ENCODE data around the gene RESP18. TPM values are rescaled to one million over a fixed set of nuclear protein-coding genes. Genes with fewer than 3 reads are reported as not detected.
A peak's percentile ranks its signal among the peaks of the same experiment; 100 is the strongest.

The RESP18 gene
- polyA plus RNA-seq, 1 of the 3 experiments (the other 2 are of a cell fraction) = not detected

DNA sequence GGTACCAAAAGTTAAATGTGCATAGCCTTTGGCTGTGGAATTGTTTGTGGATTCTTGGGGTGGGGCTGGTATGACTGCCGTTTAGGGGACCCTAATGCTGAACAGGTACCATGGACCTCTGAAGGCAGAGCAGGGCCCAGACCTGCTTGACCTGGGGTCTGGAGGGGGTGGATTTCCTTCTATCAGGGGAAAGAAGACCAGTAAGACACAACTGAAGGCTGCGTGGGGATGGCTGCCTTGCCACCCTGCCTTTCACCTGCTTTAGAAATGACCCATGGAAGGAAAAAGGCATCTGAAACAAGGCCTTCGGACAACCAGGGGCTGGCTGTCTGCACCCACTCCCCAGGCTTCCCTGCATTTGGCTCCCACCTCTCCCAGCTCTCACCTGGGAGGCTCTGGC is 17.7 kb upstream of the RESP18 start:
- no peak for DNase-seq
- CTCF ChIA-PET = interaction anchor here (0.9 to 4.5 kb wide), 6 partner anchors 15 to 210 kb away, joined by 3 to 20 read pairs (median 9); no protein-coding TSS in a partner anchor
- H3K4me1 ChIP-seq (ENCODE audit: control insufficient read depth in 1 of 2, insufficient read depth in 2 of 2, low read depth in 1 of 2, low read length in 1 of 2) = no peaks in the 10 kb centered on the region; a peak in 1 of 4 replicates
- H3K4me3 ChIP-seq (ENCODE audit: low read depth in 2 of 2, low read length in 1 of 2) = no peak overlapping the region
- H3F3A ChIP-seq (replicated peaks; ENCODE audit: insufficient read depth) = no peaks in the 10 kb centered on the region
- peak overlapping the region in 1 of 2 experiments; percentile 60; a peak in 2 of 4 replicates for H3K27ac ChIP-seq (ENCODE audit: low read depth in 2 of 2, low read length in 1 of 2)
- no peaks in the 10 kb centered on the region for H3K9me2 ChIP-seq
- H3K36me3 ChIP-seq (replicated peaks in 1 of 2; ENCODE audit: control insufficient read depth in 1 of 2, insufficient read depth in 2 of 2, low read length in 1 of 2) = no peaks in the 10 kb centered on the region
- no peak overlapping the region for H3K9ac ChIP-seq
- no peaks in the 10 kb centered on the region for H4K20me1 ChIP-seq (ENCODE audit: insufficient read depth)
- no peak overlapping the region for H2AFZ ChIP-seq (ENCODE audit: low read depth)
- peaks cover 2% of the 10 kb centered on the region; the same call in 1 of the 2 replicates for H3K27me3 ChIP-seq (ENCODE audit: insufficient read depth)
- POLR2A ChIA-PET = no interaction called here
- H3K4me2 ChIP-seq = no peak overlapping the region
- 83% methylated on average over 1 of the region's 3 CpGs for WGBS (ENCODE audit: low lambda C conversion rate)
- no peaks in the 10 kb centered on the region for H3K9me3 ChIP-seq
- TF ChIP-seq POLR2AphosphoS5 (IDR thresholded peaks at IDR 0.05; ENCODE audit: low read depth, low read length) (no peak), ELF1 (IDR thresholded peaks at IDR 0.05) (no peak), RCOR1 (IDR thresholded peaks at IDR 0.05; ENCODE audit: low read length) (no peak), RFX5 (IDR thresholded peaks at IDR 0.05; ENCODE audit: low read length) (no peak), FOXJ3 (CRISPR knock-in tag; IDR thresholded peaks at IDR 0.05) (no peak), MXI1 (IDR thresholded peaks at IDR 0.05; ENCODE audit: low read depth, low read length) (no peak), RXRA (IDR thresholded peaks at IDR 0.05; ENCODE audit: borderline replicate concordance, low read depth) (no peak), CHD2 (IDR thresholded peaks at IDR 0.05; ENCODE audit: low read length, partially characterized antibody) (no peak)
- TF ChIP-seq, protein P1, sequence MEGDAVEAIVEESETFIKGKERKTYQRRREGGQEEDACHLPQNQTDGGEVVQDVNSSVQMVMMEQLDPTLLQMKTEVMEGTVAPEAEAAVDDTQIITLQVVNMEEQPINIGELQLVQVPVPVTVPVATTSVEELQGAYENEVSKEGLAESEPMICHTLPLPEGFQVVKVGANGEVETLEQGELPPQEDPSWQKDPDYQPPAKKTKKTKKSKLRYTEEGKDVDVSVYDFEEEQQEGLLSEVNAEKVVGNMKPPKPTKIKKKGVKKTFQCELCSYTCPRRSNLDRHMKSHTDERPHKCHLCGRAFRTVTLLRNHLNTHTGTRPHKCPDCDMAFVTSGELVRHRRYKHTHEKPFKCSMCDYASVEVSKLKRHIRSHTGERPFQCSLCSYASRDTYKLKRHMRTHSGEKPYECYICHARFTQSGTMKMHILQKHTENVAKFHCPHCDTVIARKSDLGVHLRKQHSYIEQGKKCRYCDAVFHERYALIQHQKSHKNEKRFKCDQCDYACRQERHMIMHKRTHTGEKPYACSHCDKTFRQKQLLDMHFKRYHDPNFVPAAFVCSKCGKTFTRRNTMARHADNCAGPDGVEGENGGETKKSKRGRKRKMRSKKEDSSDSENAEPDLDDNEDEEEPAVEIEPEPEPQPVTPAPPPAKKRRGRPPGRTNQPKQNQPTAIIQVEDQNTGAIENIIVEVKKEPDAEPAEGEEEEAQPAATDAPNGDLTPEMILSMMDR (IDR thresholded peaks at IDR 0.05) = no peak
- TF ChIP-seq, protein P2, sequence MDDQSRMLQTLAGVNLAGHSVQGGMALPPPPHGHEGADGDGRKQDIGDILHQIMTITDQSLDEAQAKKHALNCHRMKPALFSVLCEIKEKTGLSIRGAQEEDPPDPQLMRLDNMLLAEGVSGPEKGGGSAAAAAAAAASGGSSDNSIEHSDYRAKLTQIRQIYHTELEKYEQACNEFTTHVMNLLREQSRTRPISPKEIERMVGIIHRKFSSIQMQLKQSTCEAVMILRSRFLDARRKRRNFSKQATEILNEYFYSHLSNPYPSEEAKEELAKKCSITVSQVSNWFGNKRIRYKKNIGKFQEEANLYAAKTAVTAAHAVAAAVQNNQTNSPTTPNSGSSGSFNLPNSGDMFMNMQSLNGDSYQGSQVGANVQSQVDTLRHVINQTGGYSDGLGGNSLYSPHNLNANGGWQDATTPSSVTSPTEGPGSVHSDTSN (IDR thresholded peaks at IDR 0.05) = no peak
- TF ChIP-seq, protein P3, sequence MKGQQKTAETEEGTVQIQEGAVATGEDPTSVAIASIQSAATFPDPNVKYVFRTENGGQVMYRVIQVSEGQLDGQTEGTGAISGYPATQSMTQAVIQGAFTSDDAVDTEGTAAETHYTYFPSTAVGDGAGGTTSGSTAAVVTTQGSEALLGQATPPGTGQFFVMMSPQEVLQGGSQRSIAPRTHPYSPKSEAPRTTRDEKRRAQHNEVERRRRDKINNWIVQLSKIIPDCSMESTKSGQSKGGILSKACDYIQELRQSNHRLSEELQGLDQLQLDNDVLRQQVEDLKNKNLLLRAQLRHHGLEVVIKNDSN (IDR thresholded peaks at IDR 0.05; ENCODE audit: borderline replicate concordance, low read depth) = no peak
- TF ChIP-seq, protein P4, sequence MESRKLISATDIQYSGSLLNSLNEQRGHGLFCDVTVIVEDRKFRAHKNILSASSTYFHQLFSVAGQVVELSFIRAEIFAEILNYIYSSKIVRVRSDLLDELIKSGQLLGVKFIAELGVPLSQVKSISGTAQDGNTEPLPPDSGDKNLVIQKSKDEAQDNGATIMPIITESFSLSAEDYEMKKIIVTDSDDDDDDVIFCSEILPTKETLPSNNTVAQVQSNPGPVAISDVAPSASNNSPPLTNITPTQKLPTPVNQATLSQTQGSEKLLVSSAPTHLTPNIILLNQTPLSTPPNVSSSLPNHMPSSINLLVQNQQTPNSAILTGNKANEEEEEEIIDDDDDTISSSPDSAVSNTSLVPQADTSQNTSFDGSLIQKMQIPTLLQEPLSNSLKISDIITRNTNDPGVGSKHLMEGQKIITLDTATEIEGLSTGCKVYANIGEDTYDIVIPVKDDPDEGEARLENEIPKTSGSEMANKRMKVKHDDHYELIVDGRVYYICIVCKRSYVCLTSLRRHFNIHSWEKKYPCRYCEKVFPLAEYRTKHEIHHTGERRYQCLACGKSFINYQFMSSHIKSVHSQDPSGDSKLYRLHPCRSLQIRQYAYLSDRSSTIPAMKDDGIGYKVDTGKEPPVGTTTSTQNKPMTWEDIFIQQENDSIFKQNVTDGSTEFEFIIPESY (IDR thresholded peaks at IDR 0.05; ENCODE audit: borderline replicate concordance, low read depth) = no peak
- no peaks in the 10 kb centered on the region for H3K79me2 ChIP-seq (ENCODE audit: insufficient read depth)

All from SK-N-SH (cell line).